ENCODE data around the gene HEBP1.
A peak's percentile ranks its signal among the peaks of the same experiment; 100 is the strongest.

The HEBP1 gene

DNA sequence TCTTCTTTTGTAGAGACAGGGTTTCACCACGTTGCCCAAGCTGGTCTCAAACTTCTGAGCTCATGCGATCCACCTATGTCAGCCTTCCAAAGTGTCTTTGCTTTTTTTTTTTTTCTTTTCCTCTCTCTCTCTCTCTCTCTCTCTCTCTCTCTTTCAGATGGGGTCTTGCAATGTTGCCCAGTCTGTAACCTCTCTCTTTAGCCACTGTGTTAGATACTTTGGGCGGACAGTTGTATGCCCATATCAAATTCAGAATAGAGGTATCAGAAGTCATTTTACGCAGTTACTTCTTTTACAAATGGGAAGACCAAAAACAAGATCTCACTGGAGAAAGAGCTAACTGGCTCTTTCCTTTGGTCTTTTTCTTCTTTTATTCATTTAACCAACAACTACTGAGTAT lies 6.7 kb downstream of the HEBP1 start:
- no peak overlapping the region for H3K4me3 ChIP-seq (ENCODE audit: low read depth, low read length)

DNA sequence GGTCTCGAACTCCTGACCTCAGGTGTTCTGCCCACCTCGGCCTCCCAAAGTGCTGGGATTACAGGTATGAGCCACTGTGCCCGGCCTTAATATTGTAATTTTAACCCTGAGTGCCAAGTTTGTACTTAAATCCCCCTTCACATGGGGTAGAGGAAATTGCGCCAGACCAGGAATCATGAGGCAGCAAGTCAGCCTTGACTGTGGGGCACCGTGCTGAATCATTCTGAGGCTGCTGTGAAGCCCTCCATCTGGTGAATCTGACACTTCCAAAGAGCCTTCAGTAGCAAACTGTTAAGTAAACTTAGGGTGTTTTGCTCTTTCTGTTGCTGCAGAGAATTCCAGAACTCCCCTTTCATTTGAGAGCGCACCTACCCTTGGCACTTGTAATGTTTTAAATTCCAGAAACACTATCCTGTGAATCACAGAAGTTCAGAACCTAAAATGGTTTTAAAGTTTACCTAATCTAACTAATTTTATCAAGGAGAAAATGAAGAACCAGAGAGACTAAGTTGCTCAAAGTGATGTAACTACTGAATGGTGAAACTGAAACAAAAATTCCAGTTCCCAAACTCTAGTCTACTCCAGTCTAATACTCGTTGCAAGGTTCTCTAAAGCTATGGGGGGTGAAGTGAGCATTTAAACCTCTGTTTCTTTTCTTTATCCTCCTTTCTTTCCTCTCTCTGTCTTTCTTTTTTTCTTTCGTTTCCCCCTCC lies 7.5 kb downstream of the HEBP1 start:
- DNase-seq (ENCODE audit: low read depth): no peak
- no peak for TF ChIP-seq CTCF (IDR thresholded peaks at IDR 0.05; ENCODE audit: control insufficient read depth, extremely low read depth, insufficient read depth)
- no peak overlapping the region for H3K4me3 ChIP-seq (ENCODE audit: low read depth, low read length)

More for the DNA sequence above, 6.7 kb downstream of the HEBP1 start:
- DNase-seq (ENCODE audit: low read depth): no peak
- TF ChIP-seq CTCF (IDR thresholded peaks at IDR 0.05; ENCODE audit: control insufficient read depth, extremely low read depth, insufficient read depth): no peak

DNA sequence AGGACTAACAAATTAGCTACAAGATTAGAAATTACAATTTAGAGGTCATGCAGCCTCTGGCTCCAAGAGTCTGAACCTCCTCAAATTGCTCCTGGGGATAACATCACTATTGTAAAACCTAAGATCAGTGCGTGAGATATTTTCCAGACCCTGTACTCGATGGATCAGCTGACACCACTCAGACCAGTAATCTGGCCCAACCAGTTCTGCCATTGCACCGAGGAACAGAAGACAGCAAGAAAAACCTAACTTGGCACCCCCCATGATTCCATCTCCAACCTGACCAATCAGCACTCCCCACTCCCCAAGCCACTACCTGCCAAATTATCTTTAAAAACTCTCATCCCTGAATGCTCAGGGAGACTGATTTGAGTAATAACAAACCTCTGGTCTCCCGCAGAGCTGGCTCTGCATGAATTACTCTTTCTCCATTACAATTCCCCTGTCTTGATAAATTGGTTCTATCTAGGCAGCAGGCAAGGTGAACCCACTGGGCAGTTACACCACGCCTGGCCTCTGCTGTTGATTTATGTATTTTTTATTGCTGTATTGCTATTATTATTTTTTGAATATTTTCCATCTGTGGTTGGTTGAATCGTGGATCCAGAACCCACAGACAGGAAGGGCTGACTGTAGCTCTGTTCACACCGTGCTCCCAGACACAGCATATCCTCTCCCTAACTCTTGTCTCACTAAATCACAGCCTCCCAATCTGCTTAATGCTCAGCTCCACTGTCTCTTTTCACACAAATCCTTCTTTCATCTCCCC lies 9.2 kb downstream of the HEBP1 start:
- TF ChIP-seq CTCF (IDR thresholded peaks at IDR 0.05; ENCODE audit: control insufficient read depth, extremely low read depth, insufficient read depth): no peak
- DNase-seq (ENCODE audit: low read depth): no peak
- no peak overlapping the region for H3K4me3 ChIP-seq (ENCODE audit: low read depth, low read length)

GRCh38 chr12:12987421-12987820 lies 12.6 kb downstream of the HEBP1 start:
- DNase-seq (ENCODE audit: low read depth): no peak
- no peak overlapping the region for H3K4me3 ChIP-seq (ENCODE audit: low read depth, low read length)
- TF ChIP-seq CTCF (IDR thresholded peaks at IDR 0.05; ENCODE audit: control insufficient read depth, extremely low read depth, insufficient read depth): no peak

DNA sequence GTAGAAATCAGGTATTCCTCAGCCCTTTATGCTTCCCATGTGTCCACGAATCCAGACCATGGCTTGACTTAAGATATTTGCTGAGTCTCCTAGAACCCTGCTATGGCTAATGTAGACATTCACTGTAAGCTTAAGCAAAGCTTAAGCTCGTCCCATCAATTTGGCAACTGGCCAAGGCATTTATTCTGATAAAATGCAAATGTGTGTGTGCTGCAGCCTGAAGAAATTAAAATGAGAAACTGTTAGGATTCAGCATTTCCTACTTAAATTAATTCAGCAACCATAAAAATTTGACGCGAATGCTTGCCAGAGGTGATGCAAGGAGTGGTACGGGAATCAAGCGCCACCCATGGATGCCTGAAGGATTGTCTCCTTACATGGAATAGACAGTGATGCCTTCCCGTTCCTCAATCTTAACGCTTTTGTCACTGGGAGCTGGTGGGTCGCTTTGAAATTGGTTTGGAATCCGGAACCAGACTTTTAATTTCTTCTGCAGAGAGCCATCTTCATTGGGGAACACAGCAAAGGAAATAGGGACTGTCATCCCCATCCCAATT lies 13.2 kb downstream of the HEBP1 start:
- H3K4me3 ChIP-seq (ENCODE audit: low read depth, low read length): no peak overlapping the region
- DNase-seq (ENCODE audit: low read depth): no peak
- TF ChIP-seq CTCF (IDR thresholded peaks at IDR 0.05; ENCODE audit: control insufficient read depth, extremely low read depth, insufficient read depth): no peak

DNA sequence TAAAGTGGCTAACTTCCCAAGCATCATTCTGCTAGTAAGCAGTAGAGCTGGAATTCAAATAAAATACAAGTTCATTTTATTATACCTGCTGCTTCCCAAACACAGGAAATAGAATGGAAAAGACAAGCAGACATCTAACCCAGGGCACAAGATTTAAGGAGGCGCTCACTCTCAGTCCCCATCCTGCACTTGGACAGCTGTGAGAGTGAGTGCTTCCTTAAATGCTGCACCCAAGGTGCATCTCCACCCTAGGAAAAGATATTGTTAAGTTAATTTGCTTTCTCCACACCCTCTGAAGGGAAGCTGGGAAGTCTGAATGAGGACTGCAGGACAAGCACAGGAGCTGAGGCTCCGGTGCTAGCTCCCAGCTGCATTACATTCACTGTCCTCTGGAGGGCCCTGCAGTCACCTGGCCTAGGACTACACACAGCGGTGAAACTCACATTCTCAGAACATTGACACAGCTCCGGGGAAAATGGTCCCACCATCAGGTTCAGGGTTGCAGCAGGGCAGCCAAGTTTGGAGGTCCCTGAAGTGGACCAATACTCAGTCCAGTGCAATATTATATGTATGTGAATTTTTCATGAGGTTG lies 14.2 kb downstream of the HEBP1 start:
- TF ChIP-seq CTCF (IDR thresholded peaks at IDR 0.05; ENCODE audit: control insufficient read depth, extremely low read depth, insufficient read depth): peak; percentile 29; the same call in 1 of the 2 replicates
- no peak overlapping the region for H3K4me3 ChIP-seq (ENCODE audit: low read depth, low read length)
- no peak for DNase-seq (ENCODE audit: low read depth)
